Measurements from ENCODE around the gene RACGAP1.

- TF ChIP-seq POLR2AphosphoS5 (IDR thresholded peaks at IDR 0.05; ENCODE audit: low read depth, low read length): no peak
- TF ChIP-seq CTCF (IDR thresholded peaks at IDR 0.05): no peak
- TF ChIP-seq TCF7L2 (IDR thresholded peaks at IDR 0.05; ENCODE audit: low read depth, low read length): no peak
- no peak for TF ChIP-seq REST (IDR thresholded peaks at IDR 0.05; ENCODE audit: insufficient read depth in 1 of 2, low read depth in 2 of 2, low read length in 1 of 2)
- TF ChIP-seq SIN3A (IDR thresholded peaks at IDR 0.05; ENCODE audit: borderline replicate concordance, insufficient read depth, low read depth, low read length): no peak
Observed at GRCh38 chr12:49955899-49956662, 69.2 kb downstream of the RACGAP1 start.
